GM18505 (cell line): ENCODE results near the gene IL36RN.

ENCODE experiments used
- ATAC-seq: cut with Tn5 transposase; IDR thresholded peaks from one replicate; pipeline ENCODE4 v1.9.1; 2021; ENCODE audit not compliant: unreplicated experiment
- POLR2A ChIP-seq: IDR thresholded peaks from 4 replicates; pipeline ENCODE4 v1.6.1; 2011; ENCODE audit warnings: borderline replicate concordance; ENCODE audit not compliant: insufficient read depth, insufficient read length; ENCODE audit errors: extremely low read depth

Gene IL36RN

DNA sequence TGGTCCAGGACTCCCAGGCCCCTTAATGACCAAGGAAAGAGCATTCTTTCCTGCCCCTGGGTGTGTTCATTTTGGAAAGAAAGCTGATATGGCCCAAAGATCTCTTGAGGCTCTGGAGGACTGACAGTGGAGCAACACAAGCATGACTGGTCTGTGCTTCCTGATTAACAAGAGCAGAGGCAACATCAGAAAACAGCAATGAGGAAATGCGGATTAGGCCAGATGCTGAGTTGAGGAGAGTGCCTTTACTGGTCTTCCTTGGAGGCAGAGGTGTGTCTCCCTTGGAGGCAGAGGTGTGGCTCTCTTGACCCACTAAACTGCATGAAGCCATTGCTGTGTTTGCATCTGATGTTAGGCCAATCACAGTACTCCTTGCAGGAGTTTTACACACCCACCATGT lies 26.3 kb upstream of the IL36RN start:
- no peak for ATAC-seq
- no peak for TF ChIP-seq POLR2A

DNA sequence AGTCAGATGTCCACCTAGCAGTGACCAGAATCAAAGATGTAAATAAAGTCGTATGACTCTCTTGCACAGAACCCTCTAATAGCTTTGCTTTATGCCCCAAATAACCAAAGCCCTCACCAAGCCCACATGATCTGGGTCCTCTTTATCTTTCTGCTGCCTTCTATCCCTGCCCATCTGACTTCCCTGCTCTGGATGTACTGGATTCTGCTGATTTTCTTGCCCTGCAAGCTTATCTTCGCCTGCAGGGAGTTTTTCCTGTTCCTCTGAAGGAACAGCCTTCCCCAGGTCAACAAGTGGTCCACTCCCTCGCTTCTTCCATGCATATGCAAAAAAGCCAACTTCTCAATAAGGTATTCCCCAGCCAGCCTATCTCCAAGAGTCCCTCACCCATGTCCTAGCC lies 25.0 kb upstream of the IL36RN start:
- no peak for ATAC-seq
- no peak for TF ChIP-seq POLR2A

DNA sequence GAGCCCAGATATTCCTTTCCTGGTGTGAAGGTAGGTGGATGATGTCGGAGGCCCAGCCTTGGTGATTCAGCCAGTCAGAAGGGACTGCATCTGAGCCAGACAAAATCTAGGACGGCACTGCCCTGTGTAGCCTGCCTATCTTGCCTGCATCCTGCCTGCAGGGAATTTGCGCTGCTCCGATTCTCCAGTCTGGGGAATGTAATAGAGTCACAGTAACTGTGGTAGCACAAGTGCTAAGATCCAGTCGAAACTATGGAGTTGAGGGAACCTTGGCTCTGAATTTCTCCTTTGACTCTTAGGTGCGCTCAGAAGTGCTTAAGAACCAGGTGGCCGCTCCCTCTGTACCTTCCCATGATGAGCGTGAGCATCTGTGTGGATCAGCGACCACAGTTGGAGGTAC lies 22.2 kb upstream of the IL36RN start:
- ATAC-seq: no peak
- TF ChIP-seq POLR2A: no peak

DNA sequence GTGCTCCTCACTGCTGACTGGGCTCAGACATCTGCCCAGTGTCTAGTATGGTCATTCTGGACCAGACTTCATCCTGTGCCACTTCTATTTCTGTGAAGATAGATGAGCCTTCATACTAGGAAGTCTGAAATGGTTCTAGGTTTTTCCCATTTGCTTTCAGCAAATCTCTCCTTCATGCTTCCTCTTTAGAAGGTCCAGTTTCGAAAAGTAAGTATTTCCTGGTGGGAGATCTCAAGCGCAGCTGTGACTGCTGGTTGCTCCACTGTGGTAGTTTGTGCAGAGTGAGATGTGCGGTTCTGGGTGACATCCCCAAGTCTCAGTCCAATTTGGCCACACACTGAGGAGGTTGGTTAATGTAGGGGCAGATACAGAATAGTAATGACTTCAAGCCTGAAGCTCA lies 20.7 kb upstream of the IL36RN start:
- TF ChIP-seq POLR2A: no peak
- no peak for ATAC-seq

DNA sequence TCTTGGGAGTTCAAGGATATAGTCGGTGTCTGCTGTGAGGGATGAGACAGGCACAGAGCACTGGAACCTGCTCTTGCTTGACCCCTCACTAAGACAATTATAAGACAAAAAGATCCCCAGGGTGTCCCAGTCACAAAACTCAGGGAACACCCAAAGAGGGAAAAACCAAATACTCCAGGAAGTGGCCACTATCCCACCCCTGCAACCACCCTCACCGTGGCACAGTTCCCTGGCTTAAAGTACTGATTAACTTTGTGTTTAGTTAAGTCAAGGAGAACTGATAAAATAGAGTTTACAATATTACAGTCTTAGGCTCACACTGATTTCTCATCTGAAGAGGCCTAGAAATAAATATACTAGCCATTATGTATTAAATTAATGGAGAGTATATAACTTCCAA lies 19.8 kb upstream of the IL36RN start:
- no peak for ATAC-seq

DNA sequence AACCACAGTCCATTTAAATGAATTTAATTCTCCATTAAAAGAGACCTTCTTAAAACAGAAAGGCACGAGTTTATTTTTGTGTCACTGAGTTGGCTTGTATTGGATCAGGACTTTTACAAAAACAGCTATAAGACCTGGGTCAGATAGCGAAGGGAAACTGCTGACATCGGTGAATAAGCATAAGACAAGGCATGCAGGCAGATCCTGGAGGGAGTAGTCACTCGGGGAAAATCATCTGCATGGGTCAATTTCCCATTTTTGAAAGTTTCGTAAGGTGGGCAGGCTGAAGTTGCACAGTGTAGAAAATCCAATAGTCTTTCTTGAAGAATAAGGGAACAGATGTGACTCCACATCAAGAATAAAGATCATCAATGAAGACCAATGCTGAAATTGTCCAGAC lies 19.3 kb upstream of the IL36RN start:
- no peak for TF ChIP-seq POLR2A
- ATAC-seq: no peak

More for the DNA sequence above, 19.8 kb upstream of the IL36RN start:
- no peak for TF ChIP-seq POLR2A

DNA sequence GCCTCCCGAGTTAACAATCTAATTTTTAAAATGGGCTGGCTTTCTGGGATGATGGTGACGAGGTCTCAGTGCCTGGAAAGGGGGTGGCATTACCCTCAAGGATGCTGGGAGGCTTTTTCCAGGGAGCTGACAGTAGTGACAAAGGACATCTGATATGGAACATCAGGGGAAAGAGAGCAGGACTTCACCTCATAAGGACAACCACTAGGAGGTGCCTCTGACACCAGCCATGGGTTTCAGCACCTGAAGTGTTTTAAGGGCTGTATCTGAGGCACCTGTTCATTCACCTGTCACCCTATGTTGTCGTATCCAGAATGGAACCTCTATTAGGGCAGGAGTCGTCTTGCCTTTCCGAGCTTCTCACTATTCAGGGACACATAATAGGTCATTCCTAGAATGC lies 17.1 kb upstream of the IL36RN start:
- ATAC-seq: no peak
- TF ChIP-seq POLR2A: no peak

DNA sequence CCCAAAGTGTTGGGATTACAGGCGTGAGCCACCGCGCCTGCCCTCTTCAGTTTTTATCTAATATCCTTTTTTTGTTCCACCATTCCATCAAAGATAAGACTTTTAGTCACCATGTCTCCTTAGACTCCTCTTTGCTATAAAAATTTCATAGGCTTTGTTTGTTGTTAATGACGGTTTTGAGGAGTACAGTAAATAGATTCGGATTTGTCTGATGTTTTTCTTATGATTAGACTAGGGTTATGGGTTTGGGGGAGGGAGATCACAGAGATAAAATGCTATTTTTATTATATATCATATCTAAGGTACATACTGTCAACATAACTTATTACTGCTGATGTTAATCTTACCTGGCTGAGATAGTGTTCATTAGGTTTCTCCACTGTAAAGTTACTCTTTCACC lies 12.5 kb upstream of the IL36RN start:
- no peak for TF ChIP-seq POLR2A
- no peak for ATAC-seq

DNA sequence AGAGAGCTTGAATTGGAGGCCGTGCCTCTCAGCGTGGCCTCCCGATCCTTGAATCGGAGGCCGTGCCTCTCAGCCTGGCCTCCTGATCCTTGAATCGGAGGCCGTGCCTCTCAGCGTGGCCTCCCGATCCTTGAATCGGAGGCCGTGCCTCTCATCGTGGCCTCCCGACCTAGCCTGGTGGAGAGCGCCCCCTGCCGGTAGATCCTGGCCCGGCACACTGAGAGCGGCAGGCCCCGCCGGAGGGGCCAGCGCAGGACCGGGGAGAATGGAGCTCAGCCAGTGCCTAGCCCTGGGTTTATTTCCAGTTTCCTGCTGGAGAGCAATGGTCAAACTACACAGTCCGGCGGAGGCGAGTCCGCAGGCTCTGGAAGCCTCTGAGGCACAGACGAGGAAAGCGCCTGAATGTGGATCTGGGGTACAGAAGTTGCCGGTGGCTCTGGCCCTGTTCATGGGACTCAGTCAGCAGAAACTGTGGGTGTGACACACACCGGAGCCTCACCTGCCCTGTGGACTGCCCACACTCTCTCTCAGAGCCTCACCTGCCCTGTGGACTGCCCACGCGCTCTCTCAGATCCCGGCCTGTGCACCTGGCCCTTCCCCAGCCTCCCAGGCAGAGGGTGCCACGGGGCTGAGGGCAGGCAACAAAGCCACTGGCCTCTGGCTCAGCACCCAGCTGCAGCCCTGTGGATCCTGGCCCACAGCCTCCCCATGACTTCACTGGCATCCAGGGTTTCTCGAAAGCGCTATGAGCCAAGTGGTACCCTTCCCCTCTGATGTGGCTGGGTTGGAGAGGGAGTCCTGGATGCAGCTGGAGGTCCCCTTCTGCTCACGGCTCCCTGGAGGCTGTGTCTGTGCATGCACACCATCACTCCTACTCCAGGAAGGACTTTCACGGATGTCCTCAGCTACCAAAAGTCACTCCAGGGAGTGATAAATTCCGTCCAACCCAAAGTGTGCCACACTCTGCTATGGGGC lies 7.8 kb upstream of the IL36RN start:
- ATAC-seq: no peak
- TF ChIP-seq POLR2A: no peak

DNA sequence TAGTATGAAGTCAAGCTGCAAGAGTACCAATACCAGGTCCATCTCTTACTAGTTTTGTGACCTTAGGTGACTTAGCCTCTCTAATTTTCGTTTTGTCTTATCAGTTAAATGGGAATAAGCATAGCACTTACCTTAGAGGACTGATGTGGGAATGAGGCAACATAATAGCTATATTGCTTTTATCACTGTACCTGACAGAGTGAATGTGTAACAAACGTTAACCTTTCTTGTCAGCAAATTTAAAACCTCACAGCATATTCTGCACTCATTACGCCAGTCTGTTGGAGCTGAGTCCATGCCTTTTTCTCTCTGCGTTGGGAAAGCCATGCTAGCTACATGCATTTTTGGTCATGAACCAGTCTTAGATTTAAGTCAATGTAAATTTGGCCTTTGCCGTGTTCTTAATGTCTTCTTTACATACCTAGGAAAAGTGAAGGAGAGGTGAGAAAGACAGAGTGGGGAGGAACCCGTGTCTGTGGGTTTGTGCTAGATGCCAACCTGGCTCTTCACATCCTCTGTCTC lies 6.5 kb upstream of the IL36RN start, which contains the start of gene IL36B:
Gene IL36B (minus strand): TSS at position 472 of the 522 bp plus-strand sequence.
- TF ChIP-seq POLR2A: no peak
- no peak for ATAC-seq

DNA sequence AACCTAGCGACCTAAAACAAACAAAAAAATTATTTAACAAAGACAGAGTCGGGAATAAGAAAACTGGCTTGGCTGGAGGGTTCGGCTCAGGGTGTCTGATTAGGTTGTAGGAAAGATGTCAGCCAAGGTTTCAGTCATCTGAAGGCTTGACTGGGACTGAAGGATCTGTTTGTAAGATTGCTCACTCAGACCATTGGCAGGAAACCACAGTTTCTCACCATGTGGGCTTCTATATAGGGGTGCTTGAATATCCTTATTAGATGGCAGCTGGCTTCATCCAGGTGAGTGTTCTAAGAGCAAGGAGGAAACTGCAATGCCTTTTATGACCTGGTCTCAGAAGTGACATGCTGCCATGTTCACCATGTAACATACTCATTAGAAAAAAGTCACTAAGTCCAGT lies 5.3 kb upstream of the IL36RN start:
- TF ChIP-seq POLR2A: no peak
- ATAC-seq: no peak

DNA sequence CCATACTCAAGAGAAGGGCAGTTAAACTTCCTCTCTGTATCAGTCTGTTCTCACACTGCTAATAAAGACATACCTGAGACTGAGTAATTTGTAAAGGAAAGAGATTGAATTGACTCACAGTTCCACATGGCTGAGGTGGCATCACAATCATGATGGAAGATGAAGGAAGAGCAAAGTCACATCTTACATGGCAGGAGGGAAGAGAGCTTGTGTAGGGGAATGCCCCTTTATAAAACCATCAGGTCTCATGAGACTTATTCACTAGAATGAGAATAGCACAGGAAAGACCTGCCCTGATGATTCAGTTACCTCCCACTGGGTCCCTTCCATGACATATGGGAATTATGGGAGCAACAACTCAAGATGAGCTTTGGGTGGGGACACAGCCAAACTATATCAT lies 4.9 kb upstream of the IL36RN start:
- ATAC-seq: no peak
- TF ChIP-seq POLR2A: no peak

DNA sequence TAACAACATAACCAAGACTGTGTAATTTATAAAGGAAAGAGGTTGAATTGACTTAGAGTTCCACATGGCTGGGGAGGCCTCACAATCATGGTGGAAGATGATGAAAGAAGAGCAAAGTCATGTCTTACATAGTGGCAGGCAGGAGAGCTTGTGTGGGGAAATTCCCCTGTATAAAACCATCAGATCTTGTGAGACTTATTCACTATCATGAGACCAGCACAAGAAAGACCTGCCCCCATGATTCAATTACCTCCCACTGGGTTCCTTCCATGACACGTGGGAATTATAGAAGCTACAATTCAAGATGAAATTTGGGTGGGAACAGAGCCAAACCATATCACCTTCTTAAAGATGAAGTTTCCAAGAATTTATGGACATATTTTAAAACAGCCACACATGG lies 2.5 kb upstream of the IL36RN start:
- no peak for TF ChIP-seq POLR2A
- no peak for ATAC-seq

DNA sequence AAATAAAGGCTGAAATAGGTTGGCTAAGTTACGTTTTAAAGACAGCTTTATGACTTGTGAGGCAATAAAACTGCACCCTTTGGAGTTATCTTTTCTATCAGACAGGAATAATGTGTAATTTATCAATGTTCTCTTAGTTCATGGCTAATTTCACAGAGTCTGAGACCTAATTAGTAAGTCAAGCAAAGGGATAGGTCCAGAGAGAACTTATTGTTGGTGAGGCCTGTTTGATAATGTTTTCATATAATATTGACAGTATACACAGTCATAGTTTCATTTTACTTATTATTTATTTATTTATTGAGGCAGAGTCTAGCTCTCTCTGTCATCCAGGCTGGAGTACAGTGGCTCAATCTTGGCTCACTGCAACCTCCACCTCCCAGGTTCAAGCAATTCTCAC lies 1.9 kb upstream of the IL36RN start:
- no peak for ATAC-seq
- no peak for TF ChIP-seq POLR2A
